ENCODE measurements around the gene IFRD2.

- TF ChIP-seq POLR2A (IDR thresholded peaks at IDR 0.05; ENCODE audit: low read length) (no peak), GATA1 (IDR thresholded peaks at IDR 0.05; ENCODE audit: low read depth, low read length) (no peak)
Observed at GRCh38 chr3:50259432-50260026, 32.7 kb downstream of the IFRD2 start.
